Measurements from ENCODE around the gene ERG28.

- no peak for TF ChIP-seq CTCF (conservative IDR thresholded peaks at IDR 0.05)
- TF ChIP-seq ZFX (IDR thresholded peaks at IDR 0.05) = no peak
These were observed 46.5 kb downstream of the ERG28 start for GRCh38 chr14:75614179-75614578.

All from C4-2B (cell line).